GM18861 (cell line): ENCODE measurements around the gene SIM2.

Experiments used
- ATAC-seq: cut with Tn5 transposase; IDR thresholded peaks from one replicate; pipeline ENCODE4 v1.9.1; 2021; ENCODE audit not compliant: unreplicated experiment

The SIM2 gene

GRCh38 chr21:36686955-36687354, 12.0 kb upstream of the SIM2 start:
- ATAC-seq, result no peak

GRCh38 chr21:36688324-36688723, 10.6 kb upstream of the SIM2 start:
- ATAC-seq, result no peak

- ATAC-seq, result no peak
These were observed 9.6 kb upstream of the SIM2 start for GRCh38 chr21:36689324-36689723.

GRCh38 chr21:36690628-36691554, 8.0 kb upstream of the SIM2 start:
- ATAC-seq, result no peak

GRCh38 chr21:36691555-36692041, 7.3 kb upstream of the SIM2 start:
- ATAC-seq, result no peak

DNA sequence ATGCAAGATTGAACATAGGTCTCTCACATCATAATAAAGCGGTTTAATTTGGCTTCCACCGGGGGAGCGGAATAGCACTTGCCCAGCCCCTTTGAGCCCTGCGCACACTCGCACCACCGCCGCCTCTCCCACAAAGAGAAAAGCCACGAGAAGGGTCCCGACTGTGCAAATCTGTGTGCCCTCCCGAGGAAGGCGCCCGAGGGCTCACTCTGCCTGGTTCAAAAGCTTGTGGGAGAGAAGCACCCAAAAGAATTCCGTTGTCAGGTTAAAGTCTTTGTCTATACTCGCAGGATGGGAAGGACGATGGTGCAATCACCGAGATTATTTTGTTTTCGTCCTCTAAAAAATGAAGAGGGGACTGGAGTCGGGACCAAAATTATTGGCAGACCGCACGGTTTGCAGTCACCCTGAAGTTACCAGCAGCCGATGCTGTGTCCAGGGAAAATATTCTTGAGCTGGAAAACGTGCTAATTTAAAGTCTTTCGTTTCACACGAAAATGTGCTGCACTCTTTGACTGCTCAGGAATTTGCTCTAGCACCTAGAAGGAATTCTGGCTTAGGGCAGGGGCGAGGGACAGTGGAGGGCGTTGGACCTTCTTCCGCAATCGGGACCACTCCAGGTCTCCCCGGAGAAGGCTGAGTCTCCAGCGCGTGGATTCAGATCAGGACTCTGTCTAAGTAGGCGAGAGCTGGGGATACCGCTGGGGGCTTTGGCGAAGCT, 6.6 kb upstream of the SIM2 start:
- ATAC-seq, result no peak

- no peak for ATAC-seq
These were observed 6.0 kb upstream of the SIM2 start for GRCh38 chr21:36692835-36693488.

DNA sequence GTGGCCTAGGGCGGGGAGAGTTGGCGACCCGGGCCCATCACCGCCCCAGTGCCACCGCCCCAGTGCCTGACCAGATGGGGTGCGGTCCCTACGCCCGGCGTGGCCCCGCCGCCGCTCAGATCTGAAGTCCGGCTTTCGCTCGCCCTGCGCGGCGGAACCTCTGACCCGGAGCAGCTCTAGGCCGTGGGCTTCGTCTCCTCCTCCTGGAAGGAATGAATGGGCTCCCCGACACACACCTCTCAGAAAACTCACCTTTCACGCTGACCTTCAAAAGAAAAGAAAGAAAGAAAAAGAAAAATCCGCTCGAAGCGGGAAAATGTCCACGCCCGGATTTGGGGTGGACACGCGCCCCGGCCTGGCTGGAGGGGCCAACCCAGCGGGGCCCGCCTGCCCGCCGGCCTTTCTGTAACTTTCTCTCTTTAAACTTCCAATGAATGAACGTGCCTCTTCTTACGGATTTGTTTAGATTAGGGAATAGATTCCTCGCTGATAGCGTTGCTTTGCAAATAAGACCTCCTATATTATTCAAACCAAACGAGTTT, 5.4 kb upstream of the SIM2 start:
- ATAC-seq, result no peak

DNA sequence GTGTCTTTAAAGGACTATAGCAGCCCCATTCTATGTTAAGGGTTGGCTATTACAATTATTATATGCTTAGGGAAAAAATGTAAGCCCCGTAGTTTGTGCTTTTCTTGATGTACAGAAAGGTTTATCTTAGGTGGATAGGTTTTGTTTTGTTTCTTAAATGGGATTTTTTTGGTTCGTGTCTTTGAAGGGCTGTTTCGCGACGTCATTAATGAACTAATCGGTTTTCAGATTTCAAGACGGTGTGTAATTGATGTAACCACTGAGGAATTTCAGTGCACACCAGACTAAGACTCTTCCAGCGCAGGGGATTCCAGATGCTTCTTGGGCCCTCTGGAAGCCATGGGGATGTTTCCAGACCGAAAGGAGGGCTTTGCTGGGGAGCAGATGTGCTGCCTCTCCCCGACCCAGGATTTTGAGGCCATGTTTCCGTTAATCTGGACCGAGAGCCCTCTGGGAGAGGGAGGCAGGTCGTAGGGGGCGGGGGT, 4.8 kb upstream of the SIM2 start:
- no peak for ATAC-seq

GRCh38 chr21:36694593-36695282, 4.2 kb upstream of the SIM2 start:
- no peak for ATAC-seq

GRCh38 chr21:36695283-36695634, 3.7 kb upstream of the SIM2 start:
- ATAC-seq, result no peak

GRCh38 chr21:36695671-36696389, 3.1 kb upstream of the SIM2 start:
- ATAC-seq, result no peak

DNA sequence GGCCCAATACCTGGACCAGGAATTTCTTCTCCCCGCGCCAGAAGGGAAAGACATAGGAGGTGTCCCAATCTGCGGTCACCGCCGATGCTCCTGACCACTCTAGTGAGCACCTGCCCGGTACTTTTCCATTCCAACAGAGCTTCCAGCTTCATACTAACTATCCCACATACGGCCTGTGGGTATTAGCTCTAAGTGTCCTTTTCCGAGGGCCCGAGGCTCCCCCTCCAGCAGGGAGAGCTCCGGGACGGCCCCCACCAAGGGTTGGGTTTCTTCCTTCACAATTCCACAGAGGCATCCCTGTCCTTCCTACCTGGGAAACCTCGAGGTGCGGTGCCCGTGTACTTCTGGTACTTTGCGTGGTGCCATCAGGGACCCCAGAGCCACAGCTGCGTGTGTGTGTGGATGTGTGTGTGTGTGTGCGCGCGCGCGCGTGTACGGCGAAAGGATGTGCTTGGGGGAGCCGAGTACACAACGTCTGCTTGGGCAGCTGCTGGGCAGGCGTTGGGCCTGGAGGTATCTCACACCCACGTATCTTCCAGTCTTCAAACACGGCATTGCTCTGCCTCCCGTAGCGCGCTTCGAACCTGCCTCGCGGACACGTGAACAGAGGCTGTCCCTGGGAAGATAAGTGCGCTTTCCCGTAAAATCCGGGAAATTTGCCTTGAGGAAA, 2.4 kb upstream of the SIM2 start:
- ATAC-seq, result no peak

DNA sequence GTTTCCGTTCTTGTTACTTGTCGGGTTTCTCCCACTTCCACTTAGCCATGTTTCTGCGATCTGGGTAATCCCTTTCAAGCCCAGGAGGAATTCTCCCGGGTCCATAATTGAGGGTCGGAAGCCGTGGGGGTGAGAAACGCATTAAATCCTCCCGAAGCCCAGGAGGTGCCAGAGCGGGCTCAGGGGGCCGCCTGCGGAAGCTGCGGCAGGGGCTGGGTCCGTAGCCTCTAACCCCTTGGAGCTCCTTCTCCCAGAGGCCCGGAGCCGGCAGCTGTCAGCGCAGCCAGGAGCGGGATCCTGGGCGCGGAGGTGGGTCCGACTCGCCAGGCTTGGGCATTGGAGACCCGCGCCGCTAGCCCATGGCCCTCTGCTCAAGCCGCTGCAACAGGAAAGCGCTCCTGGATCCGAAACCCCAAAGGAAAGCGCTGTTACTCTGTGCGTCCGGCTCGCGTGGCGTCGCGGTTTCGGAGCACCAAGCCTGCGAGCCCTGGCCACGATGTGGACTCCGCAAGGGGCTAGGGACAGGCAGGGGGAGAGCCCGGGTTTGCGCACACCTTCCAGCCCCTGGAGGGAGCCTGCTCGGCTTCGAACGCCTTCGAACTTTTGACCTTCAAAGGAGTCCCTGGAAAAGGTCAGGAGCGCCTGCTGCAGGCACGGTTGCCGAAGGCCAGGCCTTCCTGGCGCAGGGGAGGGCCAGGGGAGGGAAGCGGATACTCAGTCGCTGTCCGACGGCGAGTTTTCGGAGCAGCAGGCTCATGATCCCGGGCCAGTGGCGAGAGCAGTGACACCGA, 1.7 kb upstream of the SIM2 start:
- ATAC-seq, result no peak

DNA sequence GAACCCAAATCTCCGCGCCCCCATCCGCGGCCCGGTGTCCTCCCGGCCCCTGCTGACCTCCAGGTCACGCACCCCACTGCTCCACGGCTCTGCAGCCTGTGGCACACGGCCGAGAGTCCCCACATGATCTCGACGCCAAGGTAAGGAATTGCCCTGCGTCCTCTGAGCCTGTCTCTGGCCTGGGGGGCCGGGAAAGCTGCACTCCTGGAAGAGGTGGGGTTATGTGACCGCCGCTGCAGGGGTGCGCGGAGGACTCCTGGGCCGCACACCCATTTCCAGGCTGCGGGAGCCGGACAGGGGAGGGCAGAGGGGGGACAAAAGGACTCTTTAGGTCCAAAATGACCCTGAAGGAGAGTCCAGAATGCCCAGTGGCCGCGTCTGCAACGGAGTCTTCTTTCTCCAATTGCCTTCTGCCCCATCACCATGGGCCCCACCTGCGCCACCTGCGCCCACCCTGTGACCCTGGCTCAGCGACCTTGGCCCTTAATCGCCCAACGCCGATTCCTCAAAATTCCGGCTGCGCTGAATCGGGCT, 997 bp upstream of the SIM2 start:
- no peak for ATAC-seq

GRCh38 chr21:36698385-36698980, 432 bp upstream of the SIM2 start:
- no peak for ATAC-seq

DNA sequence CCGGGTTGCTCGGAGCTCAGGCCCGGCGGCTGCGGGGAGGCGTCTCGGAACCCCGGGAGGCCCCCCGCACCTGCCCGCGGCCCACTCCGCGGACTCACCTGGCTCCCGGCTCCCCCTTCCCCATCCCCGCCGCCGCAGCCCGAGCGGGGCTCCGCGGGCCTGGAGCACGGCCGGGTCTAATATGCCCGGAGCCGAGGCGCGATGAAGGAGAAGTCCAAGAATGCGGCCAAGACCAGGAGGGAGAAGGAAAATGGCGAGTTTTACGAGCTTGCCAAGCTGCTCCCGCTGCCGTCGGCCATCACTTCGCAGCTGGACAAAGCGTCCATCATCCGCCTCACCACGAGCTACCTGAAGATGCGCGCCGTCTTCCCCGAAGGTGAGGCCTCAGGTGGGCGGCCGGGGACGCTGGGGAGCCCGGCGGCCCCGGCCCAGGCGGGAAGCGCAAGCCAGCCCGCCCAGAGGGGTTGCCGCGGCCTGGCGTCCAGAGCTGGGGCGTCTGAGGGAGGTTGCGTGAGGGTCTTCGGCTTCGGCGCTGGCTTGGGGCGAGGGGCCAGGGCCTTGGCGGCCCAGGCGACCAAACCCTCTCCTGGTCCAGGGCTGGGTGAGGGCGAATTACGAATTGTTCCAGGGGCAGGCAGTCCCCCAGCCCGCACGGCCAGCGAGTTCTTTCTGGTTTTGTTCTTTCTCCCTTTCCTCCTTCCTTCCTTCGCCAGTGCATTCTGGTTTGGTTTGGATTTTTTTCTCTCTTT, 805 bp downstream of the SIM2 start:
- no peak for ATAC-seq
